Femur (tissue), 1 donor: ENCODE measurements around the gene CCSAP.
"Not testable (repeated sequence)": the region's sequence is repeated elsewhere in the genome, so short reads cannot be mapped to it uniquely, and the experiment has no call there.

ENCODE experiments used
- DNase-seq: peaks from one replicate; pipeline ENCODE4 v3.0.0-alpha.2; 2017

CCSAP gene, protein sequence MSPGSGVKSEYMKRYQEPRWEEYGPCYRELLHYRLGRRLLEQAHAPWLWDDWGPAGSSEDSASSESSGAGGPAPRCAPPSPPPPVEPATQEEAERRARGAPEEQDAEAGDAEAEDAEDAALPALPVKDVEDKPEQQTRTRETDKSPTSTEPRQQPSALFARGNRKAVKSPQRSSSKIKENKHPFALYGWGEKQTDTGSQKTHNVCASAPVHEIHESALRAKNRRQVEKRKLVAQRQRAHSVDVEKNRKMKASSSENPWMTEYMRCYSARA

DNA sequence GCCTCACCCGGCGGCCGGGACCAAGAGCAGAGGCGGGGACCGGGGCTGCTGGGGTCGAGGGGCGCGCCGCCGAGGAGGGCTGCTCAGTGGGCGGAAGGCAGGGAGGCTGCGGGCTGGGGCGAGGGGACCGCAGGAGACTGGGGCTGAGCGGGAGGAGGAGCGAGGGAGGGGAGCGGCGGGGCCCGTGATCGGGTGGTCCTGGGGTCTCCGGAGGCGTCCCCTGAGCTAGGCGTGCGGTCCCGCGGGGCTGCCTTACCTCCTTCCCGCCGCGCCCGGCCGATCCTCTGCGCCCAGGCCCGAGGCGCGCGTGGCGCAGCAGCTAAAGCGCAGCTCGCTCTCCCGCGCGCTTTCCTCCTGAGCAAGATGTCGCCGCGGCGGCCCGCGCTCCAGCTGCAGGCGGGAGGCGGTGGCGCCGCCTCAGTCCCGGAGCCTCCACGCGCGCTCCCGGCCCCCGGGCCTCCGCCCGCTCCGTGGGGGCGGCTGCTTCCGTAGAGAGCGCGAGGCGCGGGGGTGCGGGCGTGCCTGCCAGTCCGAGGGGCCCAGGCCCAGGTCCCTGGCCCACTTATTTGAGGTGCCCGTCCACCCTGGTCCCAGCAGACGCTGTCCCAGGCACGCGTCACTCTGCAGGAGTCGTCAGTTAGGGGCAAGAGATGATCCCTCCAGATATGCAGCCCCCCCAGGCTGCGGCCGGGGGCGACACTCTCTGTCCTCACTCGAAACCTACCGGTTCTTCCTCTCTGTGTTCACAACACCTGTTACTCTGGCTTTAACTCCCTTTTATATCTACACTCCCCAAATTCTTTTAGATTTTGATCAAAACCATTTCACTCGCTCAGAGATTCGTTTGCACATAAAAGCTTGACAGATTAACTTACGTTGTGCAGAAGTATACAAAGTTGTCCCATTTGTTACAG, at the start of gene CCSAP:
Gene CCSAP, minus strand, starts transcription at position 392 of the 914 bp plus-strand sequence. CDS start 582 bp downstream, outside the sequence.
- DNase-seq, result peak; percentile 54

DNA sequence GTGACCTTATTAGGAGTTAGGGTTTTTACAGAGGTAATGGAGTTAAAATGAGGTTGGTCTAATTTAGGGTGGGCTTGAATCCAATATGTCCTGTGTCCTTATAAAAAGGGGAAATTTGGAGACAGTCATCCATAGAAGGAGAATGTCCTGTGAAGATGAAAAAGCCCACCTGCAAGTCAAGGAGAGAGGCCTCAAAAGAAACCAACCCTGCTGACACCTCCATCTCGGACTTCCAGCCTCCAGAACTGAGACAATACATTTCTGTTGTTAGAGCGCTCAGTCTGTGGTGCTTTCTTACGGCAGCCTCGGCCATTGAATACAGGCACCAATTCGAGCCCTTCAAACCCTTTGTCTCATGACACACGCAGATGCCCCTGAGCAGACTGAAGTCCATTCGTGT, 47.3 kb upstream of the CCSAP start:
- no peak for DNase-seq

- DNase-seq, result no peak
These were observed 46.2 kb upstream of the CCSAP start for GRCh38 chr1:229388897-229389580.

DNA sequence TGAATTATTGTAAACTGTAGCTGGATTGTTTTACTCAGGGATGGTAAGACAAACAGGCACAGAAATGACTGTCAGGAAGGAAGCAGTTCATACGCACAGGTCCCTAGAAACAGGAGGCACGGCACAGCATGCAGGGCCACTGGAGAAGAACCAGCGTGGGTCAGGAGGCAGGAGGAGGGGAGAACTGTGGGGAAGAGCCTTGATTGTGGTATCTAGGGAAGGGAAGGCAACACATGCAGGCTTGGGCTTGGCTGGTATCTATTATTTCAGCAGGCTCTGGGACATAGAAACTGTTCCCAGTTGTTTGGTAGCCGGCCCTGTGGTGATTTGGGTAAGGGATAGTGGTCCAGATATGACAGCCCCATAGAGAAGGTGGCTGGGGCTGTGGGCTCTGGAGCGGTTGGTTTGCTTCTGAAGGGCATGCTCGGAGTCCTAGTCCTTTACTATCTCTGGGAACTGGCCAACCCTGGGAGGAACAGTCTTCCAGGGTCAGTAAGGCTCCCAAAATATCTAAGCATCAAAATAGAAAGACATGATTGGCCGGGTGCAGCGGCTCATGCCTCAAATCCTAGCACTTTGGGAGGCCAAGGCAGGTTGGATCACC, 43.1 kb upstream of the CCSAP start:
- no peak for DNase-seq

GRCh38 chr1:229384822-229385221, 42.0 kb upstream of the CCSAP start:
- no peak for DNase-seq

DNA sequence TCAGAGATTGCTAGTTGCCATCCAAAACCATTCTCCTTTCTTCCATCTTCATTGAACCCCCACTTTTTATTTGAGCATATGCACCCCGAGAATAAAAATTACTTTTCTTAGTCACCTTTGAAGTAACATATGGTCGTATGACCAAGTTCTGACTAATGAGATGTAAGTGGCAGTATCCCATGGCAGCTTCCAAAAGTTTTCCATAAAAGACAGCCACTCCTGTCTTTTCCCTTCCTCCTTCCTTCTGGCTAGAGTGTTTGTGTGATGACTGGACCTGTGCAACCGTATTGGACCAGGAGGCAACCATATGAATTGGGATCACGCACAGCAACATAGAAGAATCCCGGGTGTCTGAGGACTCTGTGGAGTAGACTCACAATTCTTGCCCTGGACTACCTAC, 41.1 kb upstream of the CCSAP start:
- no peak for DNase-seq

GRCh38 chr1:229383188-229383587, 40.3 kb upstream of the CCSAP start:
- no peak for DNase-seq

DNA sequence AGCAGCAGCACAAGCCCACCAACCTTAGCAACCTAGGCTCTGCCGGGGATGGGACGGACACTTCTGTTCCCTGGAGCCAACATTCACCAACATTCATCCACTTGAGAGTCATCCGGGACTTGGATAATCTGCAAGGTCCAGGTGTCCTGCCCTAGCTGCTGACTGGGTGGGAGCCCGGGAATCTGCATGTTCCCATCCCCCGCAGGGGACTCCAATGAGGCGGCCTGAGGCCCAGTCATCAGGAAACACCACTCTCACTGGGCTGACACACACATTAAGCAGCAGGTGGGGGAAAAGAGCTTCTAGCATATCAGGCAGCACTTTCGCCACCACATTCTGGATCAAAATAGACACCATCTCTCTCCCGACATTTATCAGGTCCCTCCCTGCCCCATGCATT, 38.4 kb upstream of the CCSAP start:
- DNase-seq, result no peak

DNA sequence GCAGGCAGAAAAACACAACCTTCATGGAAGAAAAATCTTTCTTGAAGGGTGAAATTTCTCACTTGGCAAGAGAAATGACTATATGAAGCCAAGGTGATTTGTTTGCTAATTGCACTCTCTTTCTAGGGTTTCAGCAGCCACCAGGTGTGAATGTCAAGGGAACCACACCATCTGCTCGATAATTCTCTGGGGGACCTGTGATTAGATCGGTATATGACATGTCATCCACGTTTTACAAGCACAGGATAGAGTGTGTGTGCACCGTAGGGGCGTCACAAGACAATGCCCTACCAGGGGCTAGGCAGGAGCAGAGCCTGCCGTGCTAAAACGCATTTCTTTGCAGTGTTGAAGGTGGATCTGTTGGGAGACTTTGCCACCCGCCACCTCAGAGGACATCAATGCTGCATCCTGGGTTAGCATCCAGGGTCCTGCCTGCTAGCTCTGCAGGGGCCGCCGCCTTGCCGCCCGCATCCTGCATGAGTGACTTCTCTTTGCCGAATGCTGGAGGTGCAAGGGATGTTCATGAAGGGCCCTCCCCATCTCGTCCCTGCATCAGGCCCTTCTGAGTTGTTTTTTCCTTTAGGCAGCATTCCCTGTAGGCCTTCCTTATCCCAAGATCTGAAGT, 37.8 kb upstream of the CCSAP start:
- DNase-seq, result no peak

DNA sequence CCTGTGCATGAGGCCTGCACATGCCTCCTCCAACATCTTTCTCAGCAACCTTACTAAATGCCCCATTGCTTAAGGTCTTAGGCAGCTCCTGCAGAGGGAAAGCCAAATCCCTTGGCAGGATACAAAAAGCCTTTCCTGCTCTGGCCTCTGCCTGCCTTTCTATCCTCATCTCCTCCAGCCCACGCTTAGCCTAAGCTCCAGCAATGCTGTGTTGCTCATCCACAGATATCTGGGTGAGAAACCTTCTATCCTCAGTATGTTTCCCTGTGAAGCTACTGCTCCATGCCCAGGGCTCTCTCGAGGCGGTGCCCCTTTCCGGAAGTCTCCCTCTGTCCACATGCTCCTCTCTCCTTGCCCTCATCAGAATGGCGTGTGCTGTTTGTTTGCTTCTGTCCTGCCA, 37.0 kb upstream of the CCSAP start:
- DNase-seq, result no peak

DNA sequence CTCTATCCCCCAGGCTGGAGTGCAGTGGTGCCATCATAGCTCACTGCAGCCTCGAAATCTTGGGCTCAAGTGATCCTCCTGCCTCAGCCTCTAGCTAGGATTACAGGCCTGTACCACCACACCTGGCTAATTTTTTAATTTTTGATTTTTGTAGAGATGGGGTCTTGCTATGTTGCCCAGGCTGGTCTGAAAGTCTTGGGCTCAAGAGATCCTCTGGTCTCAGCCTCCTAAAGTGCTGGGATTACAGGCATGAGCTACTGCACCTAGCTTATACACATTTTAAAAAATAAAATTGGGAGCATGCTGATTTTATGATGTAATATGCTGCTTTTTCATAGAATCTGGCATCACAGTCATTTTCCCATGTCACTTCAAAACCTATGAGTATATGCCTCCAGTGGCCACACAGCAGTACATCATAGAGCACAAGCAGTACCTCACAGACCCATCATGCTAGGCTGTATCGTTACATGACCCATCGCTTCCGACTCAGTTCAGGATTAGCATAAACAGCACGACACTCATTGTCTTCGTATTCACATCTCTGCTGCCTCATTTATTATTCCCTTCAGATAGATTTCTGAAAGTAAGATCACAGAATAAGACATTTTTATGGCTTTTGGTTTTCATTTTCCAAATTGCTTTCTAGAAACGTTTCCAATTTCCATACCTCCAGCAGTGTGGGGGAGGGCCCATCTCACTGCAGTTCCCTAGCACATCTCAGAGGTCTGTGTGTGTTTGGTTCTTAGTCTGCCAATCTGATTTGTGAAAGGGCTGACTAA, 35.9 kb upstream of the CCSAP start:
- no peak for DNase-seq

GRCh38 chr1:229378035-229378434, 35.2 kb upstream of the CCSAP start:
- not testable (repeated sequence) for DNase-seq

GRCh38 chr1:229377429-229377828, 34.6 kb upstream of the CCSAP start:
- DNase-seq, result no peak

DNA sequence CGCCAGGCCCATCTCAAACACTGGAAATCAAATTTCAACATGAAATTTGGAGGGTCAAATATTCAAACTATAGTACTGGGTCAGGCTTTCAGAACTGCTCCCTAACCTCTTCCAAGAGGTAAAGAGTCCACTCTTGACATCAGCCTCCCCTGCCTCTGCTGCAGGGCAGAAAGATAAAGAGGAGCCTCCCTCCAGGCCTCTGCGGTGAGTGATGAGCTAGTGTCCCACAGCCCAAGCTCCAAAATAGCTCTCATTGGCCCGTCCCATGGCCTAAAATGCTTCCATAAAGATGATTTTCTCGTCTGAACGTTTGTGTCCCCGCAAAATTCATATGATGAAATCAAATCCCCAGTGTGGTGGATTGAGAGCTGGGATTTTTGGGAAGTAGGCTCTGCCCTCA, 33.7 kb upstream of the CCSAP start:
- DNase-seq, result no peak

DNA sequence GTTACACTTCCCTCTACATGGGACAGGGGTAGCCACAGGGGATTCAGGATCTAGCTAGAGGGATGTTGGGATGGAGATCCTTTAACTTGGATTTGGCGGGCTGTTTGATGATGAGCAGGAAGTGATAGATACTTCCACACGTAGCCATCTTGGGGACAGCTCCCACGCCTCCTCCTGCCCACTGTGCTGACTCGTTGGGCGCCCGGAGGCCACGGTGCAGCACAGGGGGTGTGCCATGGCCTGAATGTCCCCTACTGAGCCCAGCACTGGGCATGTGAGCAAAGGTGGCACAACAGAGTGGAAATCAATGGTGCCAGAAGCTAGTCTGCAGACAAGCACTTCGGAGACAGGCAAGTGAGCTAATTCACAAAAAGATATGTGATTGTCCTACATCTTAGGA, 31.6 kb upstream of the CCSAP start:
- no peak for DNase-seq

- DNase-seq, result no peak
These were observed 30.5 kb upstream of the CCSAP start for GRCh38 chr1:229373395-229373794.

GRCh38 chr1:229372251-229372650, 29.4 kb upstream of the CCSAP start:
- no peak for DNase-seq

DNA sequence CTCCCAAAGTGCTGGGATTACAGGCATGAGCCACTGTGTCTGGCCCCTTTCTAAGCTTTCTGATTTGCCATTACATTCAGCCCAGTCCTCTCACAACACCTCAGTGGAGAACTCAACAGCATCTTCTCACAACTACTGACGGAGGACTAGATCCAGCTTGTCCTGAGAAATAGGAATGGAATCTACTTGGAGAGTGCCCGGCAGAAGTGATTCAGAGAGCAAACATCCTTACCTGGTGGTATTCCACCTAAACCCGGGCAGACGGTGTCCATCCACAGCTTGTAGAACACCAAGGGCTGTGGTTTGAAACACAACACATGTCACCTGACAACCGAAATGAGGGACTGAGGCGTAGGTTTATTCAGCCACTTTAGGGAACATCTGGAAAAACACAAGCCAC, 28.8 kb upstream of the CCSAP start:
- no peak for DNase-seq

DNA sequence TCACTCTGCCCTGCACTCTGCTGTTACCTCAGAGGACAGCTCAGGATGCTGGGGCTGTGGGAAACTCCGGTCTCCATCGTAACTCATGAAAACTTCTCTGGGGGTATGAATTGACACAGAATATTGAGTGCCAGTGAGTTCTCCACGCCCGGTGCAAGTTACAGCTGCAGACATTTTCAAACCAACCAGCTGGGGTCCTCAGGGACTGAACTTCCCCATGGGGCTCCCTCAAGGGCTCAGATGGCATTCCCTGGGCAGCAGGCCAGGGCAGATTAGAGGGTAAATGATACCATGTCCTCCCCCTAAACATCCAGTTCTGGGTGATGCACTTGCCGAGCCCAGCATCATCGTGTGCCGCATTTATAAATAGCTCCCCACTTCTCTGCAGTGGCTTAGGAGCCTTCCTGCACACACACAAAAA, 27.8 kb upstream of the CCSAP start:
- peak; percentile 76 for DNase-seq

- DNase-seq, result no peak
These were observed 25.5 kb upstream of the CCSAP start for GRCh38 chr1:229368347-229368746.

GRCh38 chr1:229365569-229365968, 22.7 kb upstream of the CCSAP start:
- DNase-seq, result no peak
